Activated gamma-delta T cell (primary cell): ENCODE results near the gene RCAN1.

Source experiments
- DNase-seq: peaks from one replicate; lab custom pipeline; 2025; lab: John Stamatoyannopoulos, UW

RCAN1 gene

GRCh38 chr21:34540206-34540605 lies 74.7 kb downstream of the RCAN1 start:
- DNase-seq, result no peak

DNA sequence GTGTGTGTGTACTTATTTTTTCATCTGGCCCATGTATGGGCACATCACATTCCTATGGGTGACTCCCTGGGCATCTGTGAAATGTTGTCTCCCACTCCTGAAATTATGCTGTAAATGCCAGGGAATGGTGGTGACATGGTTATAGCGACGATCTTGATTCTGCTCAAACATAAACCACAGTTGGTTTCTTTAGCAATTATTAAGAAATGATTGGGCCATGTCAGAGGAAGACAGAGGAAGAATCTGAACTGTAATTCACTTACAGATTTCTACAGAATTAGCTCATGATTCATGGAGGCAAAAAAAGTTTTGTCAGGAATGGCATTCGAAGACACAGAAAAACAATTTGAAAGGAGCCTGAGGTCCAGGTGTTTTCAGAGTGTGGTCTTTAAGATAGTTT lies 77.1 kb downstream of the RCAN1 start:
- no peak for DNase-seq

GRCh38 chr21:34536820-34537219 lies 78.1 kb downstream of the RCAN1 start:
- no peak for DNase-seq

DNA sequence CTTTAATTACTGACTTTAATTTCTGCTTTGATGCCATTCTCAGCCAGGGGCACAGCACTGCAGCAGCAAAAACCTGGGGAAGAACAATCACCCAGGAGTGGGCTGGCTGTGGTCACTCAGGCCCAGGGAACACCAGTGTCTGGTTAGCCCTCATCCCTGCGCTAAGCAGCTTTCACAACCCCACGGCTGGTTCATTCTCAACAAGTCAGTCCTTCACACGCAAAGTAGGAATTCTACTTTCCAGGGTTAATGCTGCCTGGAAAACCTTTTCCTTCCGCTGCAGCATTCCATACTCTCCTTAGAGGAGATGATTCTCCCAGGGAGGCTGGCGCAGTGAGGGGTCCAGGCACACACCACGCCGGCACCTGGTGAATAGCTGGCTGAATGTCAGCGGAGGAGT lies 78.6 kb downstream of the RCAN1 start:
- DNase-seq, result no peak

GRCh38 chr21:34535886-34536285 lies 79.0 kb downstream of the RCAN1 start:
- DNase-seq, result no peak

DNA sequence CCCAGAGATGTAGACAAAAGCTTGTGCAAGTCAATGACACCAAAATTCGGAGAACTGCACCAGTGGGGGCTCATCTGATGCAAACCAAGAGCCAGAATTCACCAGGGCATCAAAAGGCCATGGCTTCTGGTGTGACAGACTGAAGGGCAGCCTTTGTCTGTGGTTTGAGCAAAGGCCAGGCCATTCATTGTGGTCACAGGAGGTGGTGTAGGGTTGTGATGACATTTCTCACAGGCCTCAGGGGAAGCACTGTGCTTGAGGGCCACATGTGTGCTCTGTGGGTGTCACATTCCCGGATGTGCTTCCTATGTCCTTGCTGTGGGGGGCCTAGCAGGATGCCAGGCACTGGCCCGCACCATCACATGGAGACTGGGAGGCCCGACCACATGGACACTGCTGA lies 80.4 kb downstream of the RCAN1 start:
- DNase-seq, result no peak

DNA sequence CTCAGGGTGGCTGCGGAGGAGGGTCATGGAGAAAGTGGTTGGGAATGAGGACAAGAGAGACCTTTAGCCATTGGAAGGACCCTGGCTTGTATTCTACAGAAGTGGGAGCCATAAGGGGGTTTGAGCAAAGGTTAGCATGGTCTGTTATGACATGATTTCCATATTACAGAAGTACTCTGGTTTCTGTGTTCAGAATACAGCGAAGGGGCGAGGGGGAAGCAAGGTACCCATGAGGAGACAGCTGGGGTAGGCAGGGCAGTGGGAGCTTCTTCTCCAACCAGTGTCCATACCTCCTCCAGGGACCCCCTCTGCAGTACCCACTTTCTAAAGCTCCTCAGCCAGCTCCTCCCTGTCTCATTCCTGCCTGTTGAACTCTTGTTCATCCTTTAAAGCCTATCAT lies 81.0 kb downstream of the RCAN1 start:
- no peak for DNase-seq

DNA sequence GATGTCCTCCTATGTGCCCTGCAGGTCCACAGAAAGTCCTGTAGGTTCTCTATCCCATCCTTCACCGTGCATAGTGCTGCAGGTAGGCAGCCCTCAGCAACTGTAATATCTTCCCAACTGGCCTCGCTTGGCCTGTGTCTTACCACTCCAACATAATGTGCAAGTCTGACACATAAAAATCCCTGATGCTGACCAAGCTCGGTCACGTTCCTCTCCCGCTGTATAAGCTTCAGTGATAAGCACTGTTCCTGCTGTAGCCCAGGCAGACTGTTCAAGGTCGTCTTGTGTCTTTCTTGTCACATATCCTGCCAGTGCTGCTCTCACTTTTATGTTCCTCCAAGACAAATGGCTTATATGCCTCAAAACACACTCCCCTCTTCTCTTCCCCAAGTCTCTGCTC lies 83.5 kb downstream of the RCAN1 start:
- no peak for DNase-seq

GRCh38 chr21:34530261-34530660 lies 84.7 kb downstream of the RCAN1 start:
- DNase-seq, result no peak

- DNase-seq, result no peak
These were observed 86.8 kb downstream of the RCAN1 start for GRCh38 chr21:34528131-34528561.

DNA sequence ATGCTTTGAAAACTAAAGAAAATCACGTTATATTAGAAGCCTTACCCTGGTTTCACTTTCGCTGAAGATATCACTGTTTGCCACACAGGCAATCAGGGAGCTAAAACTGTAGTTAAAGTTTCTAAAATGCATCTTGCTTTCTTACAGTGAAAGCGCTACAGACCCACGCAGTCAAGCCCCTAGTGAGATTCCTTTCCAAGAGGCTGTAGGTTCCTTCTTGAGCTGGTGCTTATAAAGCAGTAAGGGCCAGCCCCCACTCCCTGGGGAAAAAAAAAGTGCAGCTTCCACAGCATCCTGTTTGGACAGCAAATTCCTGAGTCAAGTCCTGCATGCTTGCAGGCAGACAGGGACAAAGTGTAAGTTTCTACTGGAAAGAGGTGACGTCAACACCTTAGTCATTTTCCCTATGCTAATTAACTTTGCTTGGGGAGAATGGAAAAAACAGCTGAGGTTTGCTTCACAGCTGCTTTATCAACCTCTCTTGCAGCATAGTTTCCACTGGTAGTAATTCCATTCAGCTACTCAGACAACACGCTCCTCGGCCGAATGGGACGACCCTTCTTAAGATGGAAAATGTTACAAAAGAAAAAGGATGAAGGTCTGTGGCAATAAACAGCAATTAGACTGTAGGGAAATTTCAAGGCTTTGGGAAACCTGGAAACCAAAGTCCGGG lies 88.2 kb downstream of the RCAN1 start:
- no peak for DNase-seq

DNA sequence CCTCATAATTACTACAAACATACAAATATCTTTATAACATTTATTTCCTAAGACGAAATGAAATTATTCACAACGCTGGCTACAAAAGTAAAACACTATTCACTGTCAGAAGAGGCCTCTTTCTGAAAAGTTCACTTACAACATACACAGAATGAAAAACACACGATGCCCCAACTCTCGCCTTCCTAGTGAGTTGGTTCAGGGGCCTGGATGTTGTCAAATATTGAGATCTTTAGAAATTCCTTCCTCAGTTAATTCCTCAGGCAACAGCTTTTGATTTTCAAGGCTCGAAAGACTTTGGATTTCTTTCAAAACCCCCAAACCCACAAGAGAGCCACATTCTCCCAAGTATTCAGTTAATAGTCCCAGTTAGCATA lies 88.7 kb downstream of the RCAN1 start:
- DNase-seq, result no peak

DNA sequence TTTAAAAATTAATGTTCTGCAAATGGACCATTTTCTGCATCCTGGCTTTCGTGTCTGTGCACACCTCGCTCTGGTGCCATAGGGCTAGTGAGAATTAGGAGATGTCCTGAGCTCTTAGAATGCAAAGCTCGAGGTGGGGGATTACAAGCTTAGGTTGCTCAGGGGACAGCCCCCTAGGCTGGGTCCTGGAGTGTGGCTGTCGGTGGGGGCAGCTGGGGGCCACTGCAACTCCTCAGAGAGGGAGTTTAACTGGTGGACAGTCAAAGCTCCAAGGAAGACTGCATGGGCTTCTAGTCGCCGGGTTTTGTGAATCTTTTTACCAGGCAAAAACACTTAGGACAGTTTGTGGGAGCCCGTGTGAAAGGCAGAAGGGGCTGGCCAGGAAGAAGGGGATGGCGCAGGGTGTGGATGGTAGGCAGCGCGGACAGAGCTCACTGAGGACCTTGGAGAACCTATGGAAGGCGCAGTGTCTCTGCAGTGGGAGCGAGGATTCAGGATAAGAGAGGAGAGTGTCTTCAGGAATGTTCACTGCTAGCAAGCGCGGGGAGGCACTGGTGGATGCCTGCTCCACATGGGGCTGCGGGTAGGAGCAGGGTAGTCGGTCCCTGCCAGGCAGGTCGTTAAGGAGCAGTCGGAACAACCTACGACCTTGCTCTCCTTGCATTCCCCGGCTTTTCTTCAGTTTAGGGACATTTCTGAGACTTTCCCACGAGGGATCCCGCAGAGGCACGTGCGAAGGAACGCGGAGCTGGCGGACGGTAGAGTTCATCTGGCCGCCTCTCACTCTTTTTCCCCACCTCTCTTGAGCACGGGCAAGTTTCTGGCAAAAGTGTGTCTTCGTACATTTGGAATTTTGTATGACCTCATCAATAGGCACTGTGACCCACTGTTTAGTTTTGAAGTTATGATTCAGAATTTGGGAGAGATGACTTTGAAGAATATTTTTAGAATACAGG lies 90.0 kb downstream of the RCAN1 start:
- no peak for DNase-seq

GRCh38 chr21:34523019-34523555 lies 91.8 kb downstream of the RCAN1 start:
- DNase-seq, result no peak

DNA sequence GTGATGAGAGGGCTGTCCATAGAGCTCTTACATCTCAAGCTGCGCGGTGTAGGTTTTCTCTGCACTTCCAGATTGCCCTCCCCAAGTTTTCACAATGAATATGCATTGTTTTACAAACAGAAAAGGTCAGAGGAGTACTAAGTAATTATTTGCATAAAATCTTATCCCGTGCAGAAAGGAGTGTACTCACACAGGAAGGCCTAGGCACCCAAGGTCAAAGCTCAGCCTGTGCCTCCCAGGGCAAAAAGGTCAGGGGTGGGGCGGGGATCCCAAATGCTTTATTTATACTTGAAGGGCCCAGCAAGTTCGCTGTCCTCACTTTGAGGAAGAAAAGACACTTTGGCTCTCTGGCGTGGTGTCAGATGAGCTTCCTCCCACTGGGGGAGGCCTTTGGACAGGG lies 92.6 kb downstream of the RCAN1 start:
- DNase-seq, result no peak

DNA sequence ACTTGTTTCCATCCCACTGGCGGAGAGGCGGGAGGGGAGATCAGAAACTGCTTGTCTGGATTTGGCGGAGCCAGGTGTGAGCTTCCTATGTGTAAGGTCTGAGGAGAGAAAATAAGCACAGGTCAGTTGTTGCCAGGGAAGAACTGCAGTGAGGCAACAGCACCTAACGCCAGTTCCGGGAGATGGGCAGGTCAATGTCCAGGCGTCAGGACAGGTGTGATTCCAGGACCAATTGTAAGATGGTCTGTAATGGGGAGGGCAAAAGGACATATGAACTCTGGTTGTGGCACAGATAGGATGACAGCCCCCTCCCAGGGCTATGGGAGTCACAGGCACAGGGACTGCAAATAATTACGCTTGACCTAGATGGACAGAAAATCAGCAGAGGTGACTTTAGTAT lies 93.4 kb downstream of the RCAN1 start:
- no peak for DNase-seq

- no peak for DNase-seq
These were observed 94.0 kb downstream of the RCAN1 start for GRCh38 chr21:34520764-34521508.

DNA sequence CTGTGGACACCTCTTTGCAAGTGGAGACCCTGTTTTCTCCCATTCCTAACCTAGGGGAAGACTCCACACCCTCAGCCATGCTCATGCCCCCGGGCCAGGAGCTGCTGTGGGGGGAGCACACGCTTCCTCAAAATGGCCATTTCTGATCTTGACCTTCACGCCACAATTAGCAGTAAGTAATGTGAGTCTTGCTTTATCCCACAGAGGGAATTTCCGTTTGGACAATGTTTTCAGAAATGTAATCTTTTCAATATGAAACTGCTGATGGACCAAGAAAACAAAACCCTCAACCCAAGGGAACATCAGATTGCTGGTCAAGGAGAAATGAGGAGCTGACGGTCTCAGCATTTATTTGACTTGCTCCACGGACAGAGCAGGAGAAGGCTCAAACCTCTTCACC lies 94.6 kb downstream of the RCAN1 start:
- DNase-seq, result no peak

- DNase-seq, result no peak
These were observed 95.2 kb downstream of the RCAN1 start for GRCh38 chr21:34519694-34520093.

DNA sequence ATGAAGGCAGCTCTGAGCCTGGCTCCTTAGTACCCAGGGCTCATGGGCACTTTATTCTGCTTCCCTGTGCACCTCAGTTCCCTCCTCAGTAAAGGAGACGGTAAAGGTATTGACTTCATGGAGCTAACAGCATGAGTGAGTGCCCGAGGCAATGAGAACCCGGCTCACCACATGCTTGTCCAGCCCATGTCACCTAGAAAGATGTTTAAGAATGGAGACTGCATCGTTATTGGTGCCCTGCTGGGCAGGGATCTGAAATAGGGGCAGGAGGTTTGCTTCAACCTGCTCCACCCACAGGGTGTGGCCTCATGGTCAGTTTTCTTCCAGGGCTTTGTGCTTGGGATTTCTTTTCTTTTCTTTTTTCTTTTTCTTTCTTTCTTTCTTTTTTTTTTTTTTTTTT lies 95.9 kb downstream of the RCAN1 start:
- DNase-seq, result no peak

- DNase-seq, result no peak
These were observed 96.6 kb downstream of the RCAN1 start for GRCh38 chr21:34518301-34518700.

DNA sequence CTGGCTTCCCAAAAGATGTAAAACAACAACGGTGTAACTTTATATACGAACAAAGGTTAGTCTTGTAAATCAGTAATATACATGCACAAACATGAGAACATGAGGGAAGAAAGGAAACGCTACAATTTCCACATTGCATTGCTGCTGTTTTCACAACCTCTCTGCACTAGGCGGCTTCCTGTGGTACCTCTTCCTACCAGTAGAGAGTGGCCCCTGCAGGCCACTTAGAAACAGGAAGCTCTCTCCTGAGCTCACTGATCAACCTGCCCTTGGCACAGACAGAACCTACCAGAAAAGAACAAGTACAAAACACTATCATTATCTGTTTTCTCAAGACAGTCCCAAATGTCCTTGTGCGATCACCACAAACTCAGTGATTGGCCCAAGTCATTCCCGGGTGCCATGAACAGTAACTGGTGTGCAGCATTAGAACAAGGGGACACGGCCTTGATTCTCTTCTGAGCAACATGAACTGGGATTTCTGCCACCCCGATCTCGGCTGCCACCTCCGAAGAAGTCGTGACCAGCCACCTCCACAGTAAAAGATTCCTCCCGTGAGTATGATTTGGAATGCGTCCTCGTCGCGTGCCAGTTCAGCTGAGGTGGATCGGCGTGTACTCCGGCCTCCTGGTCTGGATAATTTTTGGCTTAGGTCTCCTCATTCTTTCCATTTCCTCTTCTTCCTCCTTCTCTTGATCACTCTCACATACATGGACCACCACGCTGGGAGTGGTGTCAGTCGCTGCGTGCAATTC lies 97.2 kb downstream of the RCAN1 start:
- DNase-seq, result no peak
